Hepatocyte (in vitro differentiated cells): ENCODE results near the gene EXOC4. TPM values are rescaled to one million over a fixed set of nuclear protein-coding genes. Genes with fewer than 3 reads are reported as not detected.

Source experiments
- DNase-seq: peaks from one replicate; pipeline ENCODE4 v3.0.0-alpha.2; 2016; ENCODE audit warnings: low spot score
- H2AFZ ChIP-seq: fragments of 200-600 bp; sonication (generic); 2 replicates; pipeline ENCODE4 v1.6.0; 2016; ENCODE audit warnings: antibody characterized with exemption, mild to moderate bottlenecking
- H3K27ac ChIP-seq: fragments of 200-600 bp; sonication (generic); 2 replicates; pipeline ENCODE4 v1.5.1; 2016; ENCODE audit warnings: mild to moderate bottlenecking
- H3K27me3 ChIP-seq: fragments of 200-600 bp; sonication (generic); 2 replicates; pipeline ENCODE4 v1.6.1; 2016
- H3K36me3 ChIP-seq: fragments of 200-600 bp; sonication (generic); replicated peaks from 2 replicates; pipeline ENCODE4 v1.5.1; 2016; ENCODE audit warnings: low read depth; ENCODE audit not compliant: insufficient read depth
- H3K4me1 ChIP-seq: fragments of 200-600 bp; sonication (generic); 2 replicates; pipeline ENCODE4 v1.5.1; 2016; ENCODE audit warnings: mild to moderate bottlenecking, moderate library complexity; ENCODE audit not compliant: insufficient read depth
- H3K4me2 ChIP-seq: fragments of 200-600 bp; sonication (generic); 2 replicates; pipeline ENCODE4 v1.6.0; 2016
- H3K4me3 ChIP-seq: fragments of 200-600 bp; sonication (generic); 2 replicates; pipeline ENCODE4 v1.5.1; 2016; ENCODE audit warnings: mild to moderate bottlenecking
- H3K79me2 ChIP-seq: fragments of 200-600 bp; sonication (generic); 2 replicates; pipeline ENCODE4 v1.6.0; 2017; ENCODE audit warnings: mild to moderate bottlenecking
- H3K9me2 ChIP-seq: fragments of 200-600 bp; sonication (generic); replicated peaks from 2 replicates; pipeline ENCODE4 v1.6.0; 2017; ENCODE audit warnings: mild to moderate bottlenecking; ENCODE audit not compliant: insufficient read depth
- H3K9me3 ChIP-seq: fragments of 200-600 bp; sonication (generic); 2 replicates; pipeline ENCODE4 v1.5.1; 2016; ENCODE audit warnings: low read depth, mild to moderate bottlenecking
- H4K20me1 ChIP-seq: fragments of 200-600 bp; sonication (generic); 2 replicates; pipeline ENCODE4 v1.6.0; 2016; ENCODE audit warnings: mild to moderate bottlenecking; ENCODE audit not compliant: insufficient read depth, poor library complexity, severe bottlenecking
- EZH2 ChIP-seq: fragments of 200-600 bp; sonication (generic); IDR thresholded peaks from 2 replicates; pipeline ENCODE4 v1.6.1; 2016; ENCODE audit warnings: antibody characterized with exemption, mild to moderate bottlenecking, borderline replicate concordance
- EZH2phosphoT487 ChIP-seq: fragments of 200-600 bp; sonication (generic); IDR thresholded peaks from one replicate; pipeline ENCODE4 v1.6.1; 2018; ENCODE audit warnings: antibody characterized with exemption, mild to moderate bottlenecking, low read depth, moderate library complexity; ENCODE audit not compliant: unreplicated experiment, severe bottlenecking
- WGBS: methylation state at CpG from one replicate; pipeline ENCODE4 v1.1.6; 2016; ENCODE audit warnings: low lambda C conversion rate; ENCODE audit errors: missing lambda C conversion rate; 5-methylcytosine and 5-hydroxymethylcytosine counted together
- polyA plus RNA-seq: library from polyadenylated mRNA; unstranded; fragments of >200 nt; fragmentation: Nextera tagmentation; extraction: Ambion mirVana; gene quantifications from 2 replicates; pipeline ENCODE4 v1.2.1, GENCODE V29; 2016
- total RNA-seq: library from RNA; depleted of rRNA; stranded (reverse); fragments of >200 nt; gene quantifications from 2 replicates; pipeline ENCODE4 v1.2.3, GENCODE V29; 2014
- TF ChIP-seq, protein P1 (sequence below): fragments of 200-600 bp; sonication (generic); IDR thresholded peaks from 2 replicates; pipeline ENCODE4 v1.5.1; 2016; ENCODE audit warnings: antibody characterized with exemption, mild to moderate bottlenecking; ENCODE audit not compliant: poor library complexity

The EXOC4 gene
- total and polyA plus RNA-seq, 2 experiments from 2014 or later = 34.8 to 56.1 TPM

DNA sequence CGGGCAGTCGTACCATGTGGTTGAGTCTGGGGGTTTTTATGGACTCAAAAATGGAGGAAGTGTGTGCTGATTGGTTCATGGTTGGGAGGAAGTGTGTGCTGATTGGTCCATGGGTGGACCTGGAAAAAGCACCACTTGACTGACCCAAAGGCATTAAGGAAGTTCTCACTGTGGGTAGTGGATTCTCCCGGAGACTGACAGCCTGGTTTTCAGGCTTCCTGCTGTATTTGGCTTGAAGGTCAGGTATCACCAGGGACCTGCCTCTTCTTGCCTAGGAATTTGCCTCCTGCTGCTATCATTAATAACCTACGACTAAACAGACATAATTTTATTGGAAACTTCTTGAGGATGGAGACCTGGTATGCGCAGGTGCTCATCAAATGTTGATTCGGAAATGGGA lies 605.4 kb downstream of the EXOC4 start:
- H3K79me2 ChIP-seq = no peaks in the 10 kb centered on the region
- H2AFZ ChIP-seq = no peak overlapping the region
- peaks cover 3% of the 10 kb centered on the region for H3K4me1 ChIP-seq
- no peaks in the 10 kb centered on the region for H3K27me3 ChIP-seq
- TF ChIP-seq EZH2phosphoT487 (no peak), EZH2 (no peak)
- TF ChIP-seq, protein P1, sequence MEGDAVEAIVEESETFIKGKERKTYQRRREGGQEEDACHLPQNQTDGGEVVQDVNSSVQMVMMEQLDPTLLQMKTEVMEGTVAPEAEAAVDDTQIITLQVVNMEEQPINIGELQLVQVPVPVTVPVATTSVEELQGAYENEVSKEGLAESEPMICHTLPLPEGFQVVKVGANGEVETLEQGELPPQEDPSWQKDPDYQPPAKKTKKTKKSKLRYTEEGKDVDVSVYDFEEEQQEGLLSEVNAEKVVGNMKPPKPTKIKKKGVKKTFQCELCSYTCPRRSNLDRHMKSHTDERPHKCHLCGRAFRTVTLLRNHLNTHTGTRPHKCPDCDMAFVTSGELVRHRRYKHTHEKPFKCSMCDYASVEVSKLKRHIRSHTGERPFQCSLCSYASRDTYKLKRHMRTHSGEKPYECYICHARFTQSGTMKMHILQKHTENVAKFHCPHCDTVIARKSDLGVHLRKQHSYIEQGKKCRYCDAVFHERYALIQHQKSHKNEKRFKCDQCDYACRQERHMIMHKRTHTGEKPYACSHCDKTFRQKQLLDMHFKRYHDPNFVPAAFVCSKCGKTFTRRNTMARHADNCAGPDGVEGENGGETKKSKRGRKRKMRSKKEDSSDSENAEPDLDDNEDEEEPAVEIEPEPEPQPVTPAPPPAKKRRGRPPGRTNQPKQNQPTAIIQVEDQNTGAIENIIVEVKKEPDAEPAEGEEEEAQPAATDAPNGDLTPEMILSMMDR = no peak
- H3K9me2 ChIP-seq = no peaks in the 10 kb centered on the region
- H3K4me2 ChIP-seq = no peak overlapping the region
- H3K27ac ChIP-seq = no peak overlapping the region
- WGBS = over 99% methylated on average over 6 of the region's 6 CpGs
- H3K36me3 ChIP-seq = no peaks in the 10 kb centered on the region
- no peak overlapping the region for H3K4me3 ChIP-seq
- H4K20me1 ChIP-seq = no peaks in the 10 kb centered on the region
- DNase-seq = no peak
- no peaks in the 10 kb centered on the region for H3K9me3 ChIP-seq

DNA sequence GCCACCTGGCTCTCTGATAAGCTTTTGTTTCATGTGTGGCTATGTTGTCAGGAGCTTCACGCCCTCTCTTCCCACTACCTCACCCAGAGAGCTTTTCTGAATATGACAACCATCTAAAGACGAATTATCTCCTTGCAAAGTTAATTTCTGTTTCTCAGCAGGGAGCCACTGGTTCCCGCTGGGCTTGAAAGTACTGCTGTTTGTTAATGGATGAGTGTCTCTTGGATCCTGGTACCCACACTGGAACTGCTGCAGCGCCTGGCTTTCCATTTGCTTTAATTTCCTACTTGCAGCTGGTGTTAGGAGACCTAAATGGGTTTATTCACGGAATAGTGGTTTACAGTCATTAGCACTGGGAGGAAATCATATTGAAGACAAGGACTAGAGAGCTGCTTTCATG lies 606.4 kb downstream of the EXOC4 start:
- no peak overlapping the region for H2AFZ ChIP-seq
- no peaks in the 10 kb centered on the region for H3K36me3 ChIP-seq
- H4K20me1 ChIP-seq = no peaks in the 10 kb centered on the region
- no peaks in the 10 kb centered on the region for H3K79me2 ChIP-seq
- peaks cover 10% of the 10 kb centered on the region for H3K4me1 ChIP-seq
- no peak for DNase-seq
- H3K4me3 ChIP-seq = no peak overlapping the region
- no peaks in the 10 kb centered on the region for H3K9me3 ChIP-seq
- H3K27me3 ChIP-seq = no peaks in the 10 kb centered on the region
- 98% methylated on average over 5 of the region's 5 CpGs for WGBS
- no peak overlapping the region for H3K4me2 ChIP-seq
- no peak for TF ChIP-seq EZH2phosphoT487
- TF ChIP-seq, protein P1 = no peak
- no peak for TF ChIP-seq EZH2
- H3K9me2 ChIP-seq = no peaks in the 10 kb centered on the region
- no peak overlapping the region for H3K27ac ChIP-seq

DNA sequence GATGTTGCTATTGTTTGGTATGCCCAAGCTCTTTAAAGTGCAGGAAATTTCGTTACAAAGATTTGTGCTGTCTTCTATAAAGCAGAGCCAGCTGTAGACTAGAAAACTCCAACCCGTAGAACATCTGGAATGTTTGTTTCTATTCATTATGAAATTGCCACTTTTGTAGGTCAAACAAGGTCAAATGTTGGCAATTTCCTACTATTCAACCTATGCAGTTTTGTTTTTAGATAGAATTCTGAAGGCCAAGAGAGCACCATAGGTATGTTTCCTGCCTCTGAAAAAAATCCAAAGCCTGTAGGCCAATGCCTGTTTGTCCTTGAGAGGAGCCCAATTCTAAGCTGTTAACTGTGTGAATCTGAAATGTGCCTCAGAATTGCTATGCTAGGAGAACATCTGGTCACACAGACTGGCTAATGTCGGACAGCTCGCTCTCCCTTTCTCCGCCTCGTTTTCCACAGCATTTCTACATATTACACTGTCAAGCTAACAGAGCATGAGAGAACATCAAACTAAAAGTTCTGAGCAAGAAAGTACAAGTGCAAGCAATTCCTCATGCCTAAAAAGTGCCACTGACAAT lies 607.1 kb downstream of the EXOC4 start:
- Histone ChIP-seq H4K20me1 (no peaks in the 10 kb centered on the region), H3K9me3 (no peaks in the 10 kb centered on the region), H3K79me2 (no peaks in the 10 kb centered on the region), H3K4me3 (no peak overlapping the region), H3K9me2 (no peaks in the 10 kb centered on the region), H3K4me2 (no peak overlapping the region), H3K27ac (no peak overlapping the region), H2AFZ (no peak overlapping the region), H3K4me1 (peaks cover 10% of the 10 kb centered on the region), H3K36me3 (no peaks in the 10 kb centered on the region), H3K27me3 (no peaks in the 10 kb centered on the region)
- WGBS = 73% methylated on average over 6 of the region's 6 CpGs
- TF ChIP-seq EZH2 (no peak), EZH2phosphoT487 (no peak)
- TF ChIP-seq, protein P1 = no peak
- no peak for DNase-seq
